Endothelial cell (in vitro differentiated cells): ENCODE measurements around the gene ZFP57. TPM values are rescaled to one million over a fixed set of nuclear protein-coding genes. Genes with fewer than 3 reads are reported as not detected.

ENCODE experiments used
- DNase-seq: peaks from one replicate; pipeline ENCODE4 v3.0.0; 2021; ENCODE audit warnings: low spot score
- H3K27ac Mint-ChIP-seq: one replicate; pipeline ENCODE4 v1.8.0; 2021; ENCODE audit warnings: mixed read lengths, inconsistent platforms; ENCODE audit not compliant: unreplicated experiment
- H3K27me3 Mint-ChIP-seq: one replicate; pipeline ENCODE4 v1.8.0; 2021; ENCODE audit warnings: mild to moderate bottlenecking, moderate library complexity, mixed read lengths, inconsistent platforms; ENCODE audit not compliant: unreplicated experiment
- H3K36me3 Mint-ChIP-seq: one replicate; pipeline ENCODE4 v1.8.0; 2021; ENCODE audit warnings: mild to moderate bottlenecking, low read depth, mixed read lengths, inconsistent platforms; ENCODE audit not compliant: unreplicated experiment
- H3K4me1 Mint-ChIP-seq: one replicate; pipeline ENCODE4 v1.8.0; 2021; ENCODE audit warnings: mild to moderate bottlenecking, mixed read lengths, inconsistent platforms; ENCODE audit not compliant: unreplicated experiment
- H3K4me3 Mint-ChIP-seq: one replicate; pipeline ENCODE4 v1.8.0; 2021; ENCODE audit warnings: mild to moderate bottlenecking, mixed read lengths, inconsistent platforms; ENCODE audit not compliant: unreplicated experiment
- H3K9me3 Mint-ChIP-seq: one replicate; pipeline ENCODE4 v1.8.0; 2021; ENCODE audit warnings: mixed read lengths, inconsistent platforms; ENCODE audit not compliant: unreplicated experiment
- total RNA-seq: library from RNA; stranded (reverse); fragmentation: NEBNext Ultra II Directional; extraction: Animal tissue kit (Norgen Biotek cat#: 25700); gene quantifications from one replicate; pipeline ENCODE4 v1.2.1, GENCODE V29; 2021; ENCODE audit not compliant: unreplicated experiment
- TF ChIP-seq, protein P1 (sequence below): fragments of 200-600 bp; sonication (generic); IDR thresholded peaks from one replicate; pipeline ENCODE4 v1.5.0; 2021; ENCODE audit warnings: antibody characterized with exemption; ENCODE audit not compliant: unreplicated experiment

Gene ZFP57
- total RNA-seq, 1 donor from 2014 or later = 1.0 TPM

DNA sequence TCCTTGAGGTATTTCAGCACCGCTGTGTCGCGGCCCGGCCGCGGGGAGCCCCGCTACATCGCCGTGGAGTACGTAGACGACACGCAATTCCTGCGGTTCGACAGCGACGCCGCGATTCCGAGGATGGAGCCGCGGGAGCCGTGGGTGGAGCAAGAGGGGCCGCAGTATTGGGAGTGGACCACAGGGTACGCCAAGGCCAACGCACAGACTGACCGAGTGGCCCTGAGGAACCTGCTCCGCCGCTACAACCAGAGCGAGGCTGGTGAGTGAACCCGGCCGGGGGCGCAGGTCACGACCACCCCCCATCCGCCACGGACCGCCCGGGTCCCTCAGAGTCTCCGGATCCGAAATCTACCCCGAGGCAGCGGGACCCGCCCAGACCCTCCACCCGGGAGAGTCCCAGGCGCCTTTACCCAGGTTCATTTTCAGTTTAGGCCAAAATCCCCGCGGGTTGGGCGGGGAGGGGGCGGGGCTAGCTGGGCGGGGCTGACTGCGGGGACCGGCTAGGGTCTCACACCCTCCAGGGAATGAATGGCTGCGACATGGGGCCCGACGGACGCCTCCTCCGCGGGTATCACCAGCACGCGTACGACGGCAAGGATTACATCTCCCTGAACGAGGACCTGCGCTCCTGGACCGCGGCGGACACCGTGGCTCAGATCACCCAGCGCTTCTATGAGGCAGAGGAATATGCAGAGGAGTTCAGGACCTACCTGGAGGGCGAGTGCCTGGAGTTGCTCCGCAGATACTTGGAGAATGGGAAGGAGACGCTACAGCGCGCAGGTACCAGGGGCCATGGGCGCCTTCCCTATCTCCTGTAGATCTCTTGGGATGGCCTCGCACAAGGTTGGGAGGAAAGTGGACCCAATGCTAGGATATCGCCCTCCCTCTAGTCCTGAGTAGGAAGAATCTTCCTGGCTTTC lies 43.0 kb upstream of the ZFP57 start:
- no peaks in the 10 kb centered on the region for H3K4me1 Mint-ChIP-seq

DNA sequence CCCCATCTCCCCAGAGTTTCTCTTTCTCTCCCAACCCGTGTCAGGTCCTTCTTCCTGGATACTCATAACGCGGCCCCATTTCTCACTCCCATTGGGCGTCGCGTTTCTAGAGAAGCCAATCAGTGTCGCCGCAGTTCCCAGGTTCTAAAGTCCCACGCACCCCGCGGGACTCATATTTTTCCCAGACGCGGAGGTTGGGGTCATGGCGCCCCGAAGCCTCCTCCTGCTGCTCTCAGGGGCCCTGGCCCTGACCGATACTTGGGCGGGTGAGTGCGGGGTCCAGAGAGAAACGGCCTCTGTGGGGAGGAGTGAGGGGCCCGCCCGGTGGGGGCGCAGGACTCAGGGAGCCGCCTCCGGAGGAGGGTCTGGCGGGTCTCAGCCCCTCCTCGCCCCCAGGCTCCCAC lies 42.3 kb upstream of the ZFP57 start, which contains the start of gene HLA-F:
Gene HLA-F, plus strand, starts transcription at position 173 of the 404 bp plus-strand sequence. Its CDS starts 30 bp downstream, at position 203.
- Mint-ChIP-seq H3K27ac (no peak within 1 kb of the TSS), H3K27me3 (peaks cover 10% of the 10 kb centered on the region), H3K4me1 (no peaks in the 10 kb centered on the region), H3K36me3 (no peaks in the 10 kb centered on the region), H3K4me3 (peak within 1 kb of the TSS; percentile 81), H3K9me3 (no peaks in the 10 kb centered on the region)
- TF ChIP-seq, protein P1, sequence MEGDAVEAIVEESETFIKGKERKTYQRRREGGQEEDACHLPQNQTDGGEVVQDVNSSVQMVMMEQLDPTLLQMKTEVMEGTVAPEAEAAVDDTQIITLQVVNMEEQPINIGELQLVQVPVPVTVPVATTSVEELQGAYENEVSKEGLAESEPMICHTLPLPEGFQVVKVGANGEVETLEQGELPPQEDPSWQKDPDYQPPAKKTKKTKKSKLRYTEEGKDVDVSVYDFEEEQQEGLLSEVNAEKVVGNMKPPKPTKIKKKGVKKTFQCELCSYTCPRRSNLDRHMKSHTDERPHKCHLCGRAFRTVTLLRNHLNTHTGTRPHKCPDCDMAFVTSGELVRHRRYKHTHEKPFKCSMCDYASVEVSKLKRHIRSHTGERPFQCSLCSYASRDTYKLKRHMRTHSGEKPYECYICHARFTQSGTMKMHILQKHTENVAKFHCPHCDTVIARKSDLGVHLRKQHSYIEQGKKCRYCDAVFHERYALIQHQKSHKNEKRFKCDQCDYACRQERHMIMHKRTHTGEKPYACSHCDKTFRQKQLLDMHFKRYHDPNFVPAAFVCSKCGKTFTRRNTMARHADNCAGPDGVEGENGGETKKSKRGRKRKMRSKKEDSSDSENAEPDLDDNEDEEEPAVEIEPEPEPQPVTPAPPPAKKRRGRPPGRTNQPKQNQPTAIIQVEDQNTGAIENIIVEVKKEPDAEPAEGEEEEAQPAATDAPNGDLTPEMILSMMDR = no peak
- DNase-seq = peak; percentile 48

More for the DNA sequence above, 43.0 kb upstream of the ZFP57 start:
- no peaks in the 10 kb centered on the region for H3K9me3 Mint-ChIP-seq
- H3K4me3 Mint-ChIP-seq = peak overlapping the region; percentile 81
- H3K27ac Mint-ChIP-seq = no peak overlapping the region
- DNase-seq = peak; percentile 35
- peaks cover 10% of the 10 kb centered on the region for H3K27me3 Mint-ChIP-seq
- no peaks in the 10 kb centered on the region for H3K36me3 Mint-ChIP-seq
- TF ChIP-seq, protein P1 = no peak

DNA sequence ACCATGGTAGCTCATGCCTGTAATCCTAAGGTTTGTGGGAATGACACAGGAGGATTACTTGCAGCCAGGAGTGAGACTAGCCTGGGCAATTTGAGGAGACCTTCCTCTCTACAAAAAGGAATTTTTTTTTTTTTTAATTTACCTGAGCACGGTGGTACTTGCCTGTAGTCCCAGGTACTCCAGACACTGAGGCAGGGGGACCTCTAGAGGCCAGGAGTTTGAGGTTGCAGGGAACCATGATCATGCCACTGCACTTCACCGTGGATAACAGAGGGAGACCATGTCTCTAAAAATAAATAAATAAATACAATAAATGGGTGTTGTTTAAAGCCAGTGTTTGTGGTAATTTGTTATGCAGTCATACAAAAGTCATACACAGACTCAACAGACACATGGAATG lies 39.9 kb upstream of the ZFP57 start:
- TF ChIP-seq, protein P1 = no peak
- no peaks in the 10 kb centered on the region for H3K36me3 Mint-ChIP-seq
- H3K27me3 Mint-ChIP-seq = peaks cover 10% of the 10 kb centered on the region
- DNase-seq = no peak
- no peak overlapping the region for H3K27ac Mint-ChIP-seq
- H3K4me3 Mint-ChIP-seq = no peak overlapping the region
- no peaks in the 10 kb centered on the region for H3K9me3 Mint-ChIP-seq
- no peaks in the 10 kb centered on the region for H3K4me1 Mint-ChIP-seq

DNA sequence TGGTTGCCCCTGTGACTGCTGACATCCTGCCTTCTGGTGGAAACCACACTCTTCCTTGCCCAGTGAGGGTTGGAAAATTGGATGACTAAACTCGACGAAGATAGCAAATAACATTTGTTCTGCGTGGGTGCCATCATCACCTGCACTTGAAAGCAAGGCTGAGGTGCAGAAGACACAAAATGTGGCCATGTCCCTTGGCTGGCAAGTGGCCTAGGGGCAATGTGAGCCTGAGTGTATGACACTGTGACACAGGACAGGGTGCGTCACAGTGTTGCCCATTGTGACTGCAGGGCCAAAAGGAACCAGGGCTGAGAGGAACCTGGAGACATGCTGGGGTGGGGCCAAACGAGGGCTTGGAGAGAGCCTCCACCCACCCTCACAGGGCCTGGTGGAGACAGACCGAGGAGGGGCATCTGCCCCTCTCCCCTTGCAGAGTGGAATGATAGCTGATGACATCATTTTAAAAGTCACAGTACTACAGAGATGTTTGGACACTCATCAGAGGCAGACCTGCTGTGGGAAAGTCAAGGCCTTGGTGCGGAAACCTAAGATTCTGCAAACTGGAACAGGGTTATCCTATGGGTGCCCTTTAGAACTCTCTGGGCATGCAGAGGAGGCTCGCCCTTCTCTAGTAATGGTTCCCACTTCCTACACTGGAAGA lies 29.5 kb upstream of the ZFP57 start:
- H3K4me1 Mint-ChIP-seq = peaks cover 15% of the 10 kb centered on the region
- no peaks in the 10 kb centered on the region for H3K9me3 Mint-ChIP-seq
- H3K36me3 Mint-ChIP-seq = no peaks in the 10 kb centered on the region
- peaks cover 6% of the 10 kb centered on the region for H3K27me3 Mint-ChIP-seq
- no peak for DNase-seq
- TF ChIP-seq, protein P1 = no peak
- no peak overlapping the region for H3K4me3 Mint-ChIP-seq
- H3K27ac Mint-ChIP-seq = no peak overlapping the region
